Activated CD8-positive, alpha-beta memory T cell treated with anti-CD3 and anti-CD28 coated beads, Interleukin-2, amount 50 U/mL, for 1 hour (primary cell): ENCODE data around the gene COL13A1.

ENCODE experiments used
- DNase-seq: peaks from one replicate; pipeline ENCODE4 v3.0.0-alpha.2; 2020; ENCODE audit errors: extremely low read depth

Gene COL13A1

GRCh38 chr10:69801434-69802315 lies at the start of gene COL13A1:
Gene COL13A1, plus strand, starts transcription at chr10:69801906. Its CDS starts 518 bp downstream, at chr10:69802424.
- no peak for DNase-seq

- DNase-seq, result no peak
These were observed 49.2 kb upstream of the COL13A1 start for GRCh38 chr10:69752479-69752878.

GRCh38 chr10:69756279-69756678 lies 45.4 kb upstream of the COL13A1 start:
- DNase-seq, result no peak

GRCh38 chr10:69757206-69757552 lies 44.5 kb upstream of the COL13A1 start:
- no peak for DNase-seq

GRCh38 chr10:69757553-69758309 lies 44.0 kb upstream of the COL13A1 start:
- DNase-seq, result no peak

- no peak for DNase-seq
These were observed 43.4 kb upstream of the COL13A1 start for GRCh38 chr10:69758310-69758728.

- no peak for DNase-seq
These were observed 42.1 kb upstream of the COL13A1 start for GRCh38 chr10:69759641-69760040.

- no peak for DNase-seq
These were observed 41.6 kb upstream of the COL13A1 start for GRCh38 chr10:69760072-69760471.

- no peak for DNase-seq
These were observed 40.4 kb upstream of the COL13A1 start for GRCh38 chr10:69761320-69761719.

- DNase-seq, result no peak
These were observed 35.4 kb upstream of the COL13A1 start for GRCh38 chr10:69766161-69766910.

- no peak for DNase-seq
These were observed 33.9 kb upstream of the COL13A1 start for GRCh38 chr10:69767793-69768192.

- no peak for DNase-seq
These were observed 33.3 kb upstream of the COL13A1 start for GRCh38 chr10:69768386-69768785.

- DNase-seq, result no peak
These were observed 32.2 kb upstream of the COL13A1 start for GRCh38 chr10:69769395-69769992.

- DNase-seq, result no peak
These were observed 28.6 kb upstream of the COL13A1 start for GRCh38 chr10:69772933-69773704.

- DNase-seq, result no peak
These were observed 27.1 kb upstream of the COL13A1 start for GRCh38 chr10:69774596-69774995.

- no peak for DNase-seq
These were observed 21.6 kb upstream of the COL13A1 start for GRCh38 chr10:69780077-69780476.

- DNase-seq, result no peak
These were observed 20.1 kb upstream of the COL13A1 start for GRCh38 chr10:69781576-69781975.

- no peak for DNase-seq
These were observed 18.2 kb upstream of the COL13A1 start for GRCh38 chr10:69783515-69783914.

GRCh38 chr10:69786791-69787190 lies 14.9 kb upstream of the COL13A1 start:
- DNase-seq, result no peak

GRCh38 chr10:69787681-69788080 lies 14.0 kb upstream of the COL13A1 start:
- no peak for DNase-seq

- no peak for DNase-seq
These were observed 12.5 kb upstream of the COL13A1 start for GRCh38 chr10:69789164-69789576.
